22Rv1 (cell line): Measurements from ENCODE around the gene PLK5.
A peak's percentile ranks its signal among the peaks of the same experiment; 100 is the strongest.

Experiments
- H3K27ac ChIP-seq: fragments of 450-650 bp; 2 replicates; pipeline ENCODE4 v1.5.1; 2017
- ZFX ChIP-seq: fragments of 450-650 bp; IDR thresholded peaks from 2 replicates; pipeline ENCODE4 v1.6.1; 2017; ENCODE audit warnings: antibody characterized with exemption, borderline replicate concordance
- TF ChIP-seq, protein P1 (sequence below): fragments of 450-650 bp; IDR thresholded peaks from 2 replicates; pipeline ENCODE4 v1.5.1; 2017; ENCODE audit warnings: mild to moderate bottlenecking

Gene PLK5

DNA sequence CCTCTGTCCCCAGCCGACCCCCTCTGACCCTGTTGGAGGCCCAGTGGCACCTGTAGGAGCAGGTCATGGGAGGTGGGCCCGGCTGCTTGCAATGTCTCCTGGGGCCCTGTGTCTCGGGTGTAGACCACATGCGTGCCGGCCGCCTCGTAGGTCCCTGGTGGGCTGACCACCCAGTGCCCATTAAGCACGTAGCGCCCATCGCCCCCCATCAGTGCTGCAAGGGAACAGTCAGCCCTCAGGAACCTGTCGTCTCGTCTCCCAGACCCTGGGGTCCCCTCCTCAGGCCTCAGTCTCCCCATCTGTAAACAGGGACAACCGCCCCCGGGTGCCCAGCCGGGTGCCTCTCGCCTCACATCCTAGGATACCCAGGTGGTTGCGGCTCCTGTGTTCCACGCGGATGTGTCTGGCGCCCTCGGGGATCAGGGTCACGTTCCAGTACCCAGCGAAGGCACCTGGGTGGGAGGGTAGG is 16.7 kb upstream of the PLK5 start:
- H3K27ac ChIP-seq: peak overlapping the region; percentile 89
- TF ChIP-seq, protein P1, sequence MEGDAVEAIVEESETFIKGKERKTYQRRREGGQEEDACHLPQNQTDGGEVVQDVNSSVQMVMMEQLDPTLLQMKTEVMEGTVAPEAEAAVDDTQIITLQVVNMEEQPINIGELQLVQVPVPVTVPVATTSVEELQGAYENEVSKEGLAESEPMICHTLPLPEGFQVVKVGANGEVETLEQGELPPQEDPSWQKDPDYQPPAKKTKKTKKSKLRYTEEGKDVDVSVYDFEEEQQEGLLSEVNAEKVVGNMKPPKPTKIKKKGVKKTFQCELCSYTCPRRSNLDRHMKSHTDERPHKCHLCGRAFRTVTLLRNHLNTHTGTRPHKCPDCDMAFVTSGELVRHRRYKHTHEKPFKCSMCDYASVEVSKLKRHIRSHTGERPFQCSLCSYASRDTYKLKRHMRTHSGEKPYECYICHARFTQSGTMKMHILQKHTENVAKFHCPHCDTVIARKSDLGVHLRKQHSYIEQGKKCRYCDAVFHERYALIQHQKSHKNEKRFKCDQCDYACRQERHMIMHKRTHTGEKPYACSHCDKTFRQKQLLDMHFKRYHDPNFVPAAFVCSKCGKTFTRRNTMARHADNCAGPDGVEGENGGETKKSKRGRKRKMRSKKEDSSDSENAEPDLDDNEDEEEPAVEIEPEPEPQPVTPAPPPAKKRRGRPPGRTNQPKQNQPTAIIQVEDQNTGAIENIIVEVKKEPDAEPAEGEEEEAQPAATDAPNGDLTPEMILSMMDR: no peak
- TF ChIP-seq ZFX: no peak

DNA sequence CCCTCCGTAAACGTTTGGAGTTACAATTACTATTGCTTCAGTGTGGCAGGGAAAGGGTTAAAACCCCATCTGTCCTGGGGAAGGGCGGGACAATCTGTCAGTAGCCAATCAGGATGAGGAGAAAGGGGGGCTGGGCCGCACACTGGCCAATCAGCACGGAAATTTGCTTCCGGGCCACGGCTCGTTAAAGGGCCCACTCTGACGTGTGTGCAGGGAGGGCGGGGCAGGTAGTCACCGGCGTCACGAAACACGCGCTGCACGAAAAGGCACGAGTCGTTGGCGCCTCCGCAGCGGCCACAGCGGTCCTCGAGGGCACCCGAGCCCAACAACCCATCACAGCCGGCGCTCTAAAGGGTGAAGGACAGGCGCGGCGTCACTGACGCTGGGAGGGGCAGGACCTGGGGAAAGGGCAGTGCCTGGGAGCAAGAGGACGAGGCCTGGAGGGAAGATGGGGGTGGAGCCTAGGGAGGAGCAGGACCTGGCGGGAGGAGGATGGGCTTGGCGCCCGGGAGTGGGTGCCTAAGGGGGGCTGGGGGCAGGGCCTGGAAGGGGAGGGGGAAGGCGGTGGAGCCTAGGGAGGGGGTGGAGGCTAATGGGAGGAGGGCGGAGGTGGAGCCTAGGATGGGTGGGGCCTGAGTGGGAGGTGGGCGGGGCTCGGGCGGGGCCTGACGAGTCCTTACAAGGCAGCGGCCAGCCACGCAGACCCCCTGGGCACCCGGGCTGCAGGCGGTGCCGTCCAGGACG is 15.9 kb upstream of the PLK5 start:
- TF ChIP-seq, protein P1: no peak
- no peak for TF ChIP-seq ZFX
- peak overlapping the region; percentile 89 for H3K27ac ChIP-seq

- no peak for TF ChIP-seq ZFX
- TF ChIP-seq, protein P1: no peak
- H3K27ac ChIP-seq: peak overlapping the region; percentile 89
These were observed 15.4 kb upstream of the PLK5 start for GRCh38 chr19:1508507-1508856.

DNA sequence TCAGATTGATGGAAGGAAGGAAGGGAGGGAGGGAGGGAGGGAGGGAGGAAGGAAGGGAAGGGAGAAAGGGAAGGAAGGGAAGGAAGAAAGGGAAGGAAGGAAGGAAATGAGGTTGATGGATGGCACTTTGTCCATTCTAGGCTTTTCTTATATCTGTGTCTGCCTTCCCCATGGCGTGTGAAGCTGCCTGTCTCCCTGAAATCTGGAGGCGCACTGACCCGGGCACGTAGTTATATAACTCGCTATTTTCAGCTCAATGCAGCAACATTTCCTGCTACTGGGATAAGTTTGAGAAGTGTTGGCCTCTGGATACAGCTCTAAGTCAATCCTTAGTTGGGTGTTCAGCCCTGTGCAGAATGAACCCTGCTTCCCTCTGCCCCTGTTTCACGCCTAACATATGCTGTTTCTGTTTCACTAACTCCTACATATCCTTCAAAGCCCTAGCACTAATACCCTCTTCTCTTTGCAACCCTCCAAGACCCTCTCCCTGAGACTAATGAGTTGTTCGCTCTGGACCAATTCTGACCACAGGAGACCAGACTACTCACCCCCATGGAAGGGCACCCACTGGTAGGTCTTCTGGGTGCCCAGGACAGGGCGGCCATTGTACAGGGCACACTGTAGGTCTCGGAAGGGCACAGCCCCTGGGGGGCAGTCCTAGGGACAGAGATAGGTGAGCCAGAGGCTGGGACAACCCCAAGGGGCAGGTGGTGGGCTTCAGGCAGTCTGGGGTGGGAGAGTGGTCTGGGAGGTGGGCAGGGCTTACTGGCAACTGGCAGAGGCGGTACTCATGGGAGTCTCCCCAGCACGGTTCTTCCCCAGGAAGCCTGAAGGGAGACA is 14.1 kb upstream of the PLK5 start:
- TF ChIP-seq ZFX: no peak
- TF ChIP-seq, protein P1: no peak
- H3K27ac ChIP-seq: no peak overlapping the region

- TF ChIP-seq, protein P1: no peak
- no peak for TF ChIP-seq ZFX
- H3K27ac ChIP-seq: no peak overlapping the region
These were observed 13.5 kb upstream of the PLK5 start for GRCh38 chr19:1510442-1510806.

- no peak overlapping the region for H3K27ac ChIP-seq
- TF ChIP-seq, protein P1: no peak
- TF ChIP-seq ZFX: no peak
These were observed 13.1 kb upstream of the PLK5 start for GRCh38 chr19:1510807-1511206.
